Measurements from ENCODE around the gene SAMD4B.

DNA sequence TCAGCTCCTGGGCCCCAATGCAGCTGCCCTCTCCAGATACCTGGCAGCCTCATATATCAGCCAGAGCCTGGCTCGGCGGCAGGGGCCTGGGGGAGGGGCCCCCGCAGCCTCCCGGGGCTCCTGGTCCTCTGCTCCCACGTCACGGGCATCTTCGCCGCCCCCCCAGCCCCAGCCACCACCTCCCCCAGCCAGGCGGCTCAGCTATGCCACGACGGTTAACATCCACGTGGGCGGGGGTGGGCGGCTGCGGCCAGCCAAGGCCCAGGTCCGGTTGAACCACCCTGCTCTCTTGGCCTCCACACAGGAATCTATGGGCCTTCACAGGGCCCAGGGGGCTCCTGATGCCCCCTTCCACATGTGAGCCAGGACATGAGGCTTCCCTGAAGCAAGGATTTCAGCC lies 82.7 kb downstream of the SAMD4B start:
- TF ChIP-seq YY1 (IDR thresholded peaks at IDR 0.05; ENCODE audit: insufficient read depth, insufficient read length): no peak
- no peak for TF ChIP-seq ZNF274 (IDR thresholded peaks at IDR 0.05; ENCODE audit: low read depth, low read length)
- TF ChIP-seq SUZ12 (IDR thresholded peaks at IDR 0.05; ENCODE audit: extremely low read depth, insufficient read depth, insufficient read length): no peak

Data from NT2/D1 (cell line).